CD4-positive, alpha-beta T cell (primary cell): ENCODE data around the gene PIK3AP1. TPM values are rescaled to one million over a fixed set of nuclear protein-coding genes. Genes with fewer than 3 reads are reported as not detected.

ENCODE experiments used
- ATAC-seq: fragments of 200-7000 bp; cut with Tn5 transposase; one replicate; pipeline ENCODE4 v1.10.0; 2022; ENCODE audit warnings: mild to moderate bottlenecking; ENCODE audit not compliant: poor library complexity
- CTCF ChIA-PET: fragments of 350-600 bp; sonication (Branson Sonifier 250); formaldehyde crosslinking; loops from one replicate; lab custom pipeline; 2021; ENCODE audit warnings: antibody characterized with exemption, inconsistent platforms; lab: Charles Lee
- POLR2A ChIA-PET: fragments of 350-600 bp; sonication (Branson Sonifier 250); formaldehyde crosslinking; loops from one replicate; lab custom pipeline; 2021; ENCODE audit warnings: antibody characterized with exemption, inconsistent platforms; lab: Charles Lee
- DNase-seq, 14 experiments: peaks; one replicate each; pipeline ENCODE4 v3.0.0-alpha.2; 2013 to 2020; ENCODE audit warnings: mixed read lengths in 2 of 14
- H3K27ac ChIP-seq, 2 donors: one replicate each; pipeline versions ENCODE4 v1.5.1 to v1.7.0; 2013; ENCODE audit warnings: low read length in 2 of 2, low read depth in 1 of 2, mild to moderate bottlenecking in 1 of 2
- H3K27me3 ChIP-seq, 2 experiments: 1 replicate in 1 of 2; 2 replicates in 1 of 2; pipeline versions ENCODE4 v1.6.1 to v1.7.0; 2013; ENCODE audit warnings: low read length in 2 of 2, control low read depth in 1 of 2, mild to moderate bottlenecking in 1 of 2, moderate library complexity in 1 of 2; ENCODE audit not compliant: insufficient read depth in 2 of 2, control insufficient read depth in 1 of 2
- H3K36me3 ChIP-seq: one replicate; pipeline ENCODE4 v1.6.1; 2013; ENCODE audit warnings: low read length, control low read depth; ENCODE audit not compliant: insufficient read depth
- H3K4me1 ChIP-seq: one replicate; pipeline ENCODE4 v1.6.1; 2013; ENCODE audit warnings: low read length, control low read depth; ENCODE audit not compliant: insufficient read depth
- H3K4me3 ChIP-seq: one replicate; pipeline ENCODE4 v1.5.1; 2013; ENCODE audit warnings: mild to moderate bottlenecking, low read length, moderate library complexity
- H3K9me3 ChIP-seq, 2 experiments: 1 replicate in 1 of 2; 2 replicates in 1 of 2; pipeline versions ENCODE4 v1.6.1 to v1.7.0; 2013; ENCODE audit warnings: low read length in 2 of 2, mild to moderate bottlenecking in 2 of 2, control low read depth in 1 of 2, moderate library complexity in 1 of 2; ENCODE audit not compliant: control insufficient read depth in 1 of 2, insufficient read depth in 1 of 2
- H3K27ac Mint-ChIP-seq: one replicate; pipeline ENCODE4 v1.8.0; 2020; ENCODE audit warnings: mixed read lengths
- H3K27me3 Mint-ChIP-seq: one replicate; pipeline ENCODE4 v1.8.0; 2021; ENCODE audit warnings: mixed read lengths
- H3K36me3 Mint-ChIP-seq: one replicate; pipeline ENCODE4 v1.8.0; 2021; ENCODE audit warnings: low read depth, mixed read lengths
- H3K4me1 Mint-ChIP-seq: one replicate; pipeline ENCODE4 v1.8.0; 2021; ENCODE audit warnings: low read depth, mixed read lengths
- H3K4me3 Mint-ChIP-seq: one replicate; pipeline ENCODE4 v1.8.0; 2020; ENCODE audit warnings: mild to moderate bottlenecking, mixed read lengths
- H3K9me3 Mint-ChIP-seq: one replicate; pipeline ENCODE4 v1.8.0; 2020; ENCODE audit warnings: mixed read lengths
- intact Hi-C, 2 experiments: fragments of 100-400 bp; cut with DNase I in 1 of 2; cut with micrococcal nuclease in 1 of 2; formaldehyde crosslinking; loops; one replicate each; pipeline versions ENCODE4 v1.15.1 to v1.9.0; 2023 to 2025; cut with DNase I, micrococcal nuclease
- total RNA-seq, 174 experiments: library from RNA in 2 of 174; stranded (reverse) in 2 of 174; gene quantifications; one replicate each; pipeline ENCODE4 v1.2.3 and lab custom pipeline; 2021 to 2026
- TF ChIP-seq, protein P1 (sequence below): fragments of 200-600 bp; IDR thresholded peaks from one replicate; pipeline ENCODE4 v1.8.0; 2022; ENCODE audit warnings: antibody characterized with exemption, mild to moderate bottlenecking

Gene PIK3AP1
- total RNA-seq, 2 experiments from 2014 or later, result 0.58 to 0.59 TPM

DNA sequence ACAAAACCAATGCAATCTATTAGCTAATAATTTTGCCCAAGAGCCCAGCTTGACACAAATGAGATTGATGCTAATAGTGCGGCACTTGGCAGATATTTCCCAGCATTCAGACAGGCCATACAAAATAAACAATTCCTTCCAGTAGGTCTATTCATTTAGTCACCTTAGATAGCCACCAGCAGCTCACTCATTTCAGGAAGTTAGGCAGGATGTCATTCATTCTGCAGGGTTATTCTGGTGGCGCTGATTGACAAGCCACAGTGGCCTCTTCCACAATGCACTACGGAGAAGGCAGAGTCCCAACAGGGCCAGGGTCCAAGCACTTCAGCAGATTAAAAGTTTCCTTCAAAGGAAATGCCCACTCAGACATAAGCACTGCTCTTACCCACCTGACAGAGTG is 55.8 kb downstream of the PIK3AP1 start:
- H3K27me3 Mint-ChIP-seq, result no peaks in the 10 kb centered on the region
- no peaks in the 10 kb centered on the region for H3K36me3 Mint-ChIP-seq
- no peaks in the 10 kb centered on the region for H3K36me3 ChIP-seq
- intact Hi-C loops, result no loop called here
- ATAC-seq, result no peak
- no peaks in the 10 kb centered on the region for H3K4me1 Mint-ChIP-seq
- H3K4me3 Mint-ChIP-seq, result no peak overlapping the region
- ChIA-PET POLR2A (no interaction called here), CTCF (no interaction called here)
- no peak overlapping the region for H3K4me3 ChIP-seq
- H3K27ac Mint-ChIP-seq, result no peak overlapping the region
- H3K27ac ChIP-seq, result no peak overlapping the region
- H3K4me1 ChIP-seq, result no peaks in the 10 kb centered on the region
- DNase-seq, result no peak
- H3K9me3 Mint-ChIP-seq, result no peaks in the 10 kb centered on the region
- no peaks in the 10 kb centered on the region for H3K27me3 ChIP-seq
- TF ChIP-seq, protein P1, sequence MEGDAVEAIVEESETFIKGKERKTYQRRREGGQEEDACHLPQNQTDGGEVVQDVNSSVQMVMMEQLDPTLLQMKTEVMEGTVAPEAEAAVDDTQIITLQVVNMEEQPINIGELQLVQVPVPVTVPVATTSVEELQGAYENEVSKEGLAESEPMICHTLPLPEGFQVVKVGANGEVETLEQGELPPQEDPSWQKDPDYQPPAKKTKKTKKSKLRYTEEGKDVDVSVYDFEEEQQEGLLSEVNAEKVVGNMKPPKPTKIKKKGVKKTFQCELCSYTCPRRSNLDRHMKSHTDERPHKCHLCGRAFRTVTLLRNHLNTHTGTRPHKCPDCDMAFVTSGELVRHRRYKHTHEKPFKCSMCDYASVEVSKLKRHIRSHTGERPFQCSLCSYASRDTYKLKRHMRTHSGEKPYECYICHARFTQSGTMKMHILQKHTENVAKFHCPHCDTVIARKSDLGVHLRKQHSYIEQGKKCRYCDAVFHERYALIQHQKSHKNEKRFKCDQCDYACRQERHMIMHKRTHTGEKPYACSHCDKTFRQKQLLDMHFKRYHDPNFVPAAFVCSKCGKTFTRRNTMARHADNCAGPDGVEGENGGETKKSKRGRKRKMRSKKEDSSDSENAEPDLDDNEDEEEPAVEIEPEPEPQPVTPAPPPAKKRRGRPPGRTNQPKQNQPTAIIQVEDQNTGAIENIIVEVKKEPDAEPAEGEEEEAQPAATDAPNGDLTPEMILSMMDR, result no peak
- H3K9me3 ChIP-seq, result no peaks in the 10 kb centered on the region

DNA sequence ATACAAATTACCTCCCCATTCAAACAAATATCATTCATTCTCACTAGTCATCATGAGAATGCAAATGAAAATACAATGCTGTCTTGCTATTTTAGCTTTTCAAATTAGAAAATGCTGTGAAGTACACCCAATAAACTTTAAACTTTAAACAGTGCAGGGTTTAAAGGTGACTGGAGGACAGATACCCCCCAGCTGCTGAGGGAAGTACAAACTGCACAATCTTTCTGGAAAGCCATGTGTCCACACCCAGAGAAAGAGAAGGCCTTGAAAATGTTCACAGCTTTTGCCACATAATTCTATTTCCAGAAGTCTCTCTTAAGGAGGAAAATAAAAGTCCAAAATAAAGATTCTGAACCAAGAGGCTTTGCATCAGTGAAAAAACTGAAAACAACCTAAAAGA is 56.5 kb downstream of the PIK3AP1 start:
- ChIA-PET POLR2A (no interaction called here), CTCF (no interaction called here)
- Mint-ChIP-seq H3K36me3 (no peaks in the 10 kb centered on the region), H3K27ac (no peak overlapping the region), H3K4me3 (no peak overlapping the region), H3K9me3 (no peaks in the 10 kb centered on the region), H3K27me3 (no peaks in the 10 kb centered on the region), H3K4me1 (no peaks in the 10 kb centered on the region)
- TF ChIP-seq, protein P1, result no peak
- Histone ChIP-seq H3K27me3 (no peaks in the 10 kb centered on the region), H3K36me3 (no peaks in the 10 kb centered on the region), H3K4me3 (no peak overlapping the region), H3K27ac (no peak overlapping the region), H3K9me3 (no peaks in the 10 kb centered on the region), H3K4me1 (no peaks in the 10 kb centered on the region)
- DNase-seq (no peak), ATAC-seq (no peak)
- intact Hi-C loops, result no loop called here

DNA sequence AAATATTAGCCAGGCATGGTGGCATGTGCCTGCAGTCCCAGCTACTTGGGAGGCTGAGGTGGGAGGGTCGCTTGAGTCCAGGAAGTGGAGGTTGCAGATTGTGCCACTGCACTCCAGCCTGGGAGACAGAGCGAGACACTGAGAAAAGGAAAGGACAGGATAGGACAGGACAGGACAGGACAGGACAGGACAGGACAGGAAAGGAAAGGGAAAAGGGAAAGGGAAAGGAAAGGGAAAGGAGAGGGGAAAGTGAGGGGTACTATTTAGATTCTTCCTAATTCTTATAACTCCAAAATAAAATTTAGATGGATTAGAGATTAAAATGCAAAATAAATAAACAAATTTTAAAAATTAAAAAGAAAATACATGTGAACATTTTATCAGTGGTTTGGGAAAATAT is 58.7 kb downstream of the PIK3AP1 start:
- DNase-seq (no peak), ATAC-seq (no peak)
- Mint-ChIP-seq H3K4me1 (no peaks in the 10 kb centered on the region), H3K27ac (no peak overlapping the region), H3K9me3 (no peaks in the 10 kb centered on the region), H3K4me3 (no peak overlapping the region), H3K27me3 (no peaks in the 10 kb centered on the region), H3K36me3 (no peaks in the 10 kb centered on the region)
- H3K9me3 ChIP-seq, result no peaks in the 10 kb centered on the region
- H3K4me1 ChIP-seq, result no peaks in the 10 kb centered on the region
- ChIA-PET POLR2A (no interaction called here), CTCF (no interaction called here)
- no peaks in the 10 kb centered on the region for H3K36me3 ChIP-seq
- H3K27me3 ChIP-seq, result no peaks in the 10 kb centered on the region
- intact Hi-C loops, result no loop called here
- H3K4me3 ChIP-seq, result no peak overlapping the region
- no peak overlapping the region for H3K27ac ChIP-seq
- TF ChIP-seq, protein P1, result no peak
